Liver (tissue), 9 donors: ENCODE results near the gene ARMC12. TPM values are rescaled to one million over a fixed set of nuclear protein-coding genes. Genes with fewer than 3 reads are reported as not detected.
"Not testable (repeated sequence)": the region's sequence is repeated elsewhere in the genome, so short reads cannot be mapped to it uniquely, and the experiment has no call there.

ENCODE experiments used
- DNase-seq: peaks from one replicate; pipeline ENCODE4 v3.0.0-alpha.2; 2017; ENCODE audit warnings: low spot score
- H3K27ac ChIP-seq, 2 donors: one replicate each; pipeline ENCODE4 v1.7.0; 2013; ENCODE audit warnings: inconsistent platforms in 2 of 2, low read length in 2 of 2, control low read depth in 1 of 2, low read depth in 1 of 2, mild to moderate bottlenecking in 1 of 2
- H3K27me3 ChIP-seq, 4 donors: one replicate each; pipeline versions ENCODE4 v1.6.1 to v1.7.0; 2013; ENCODE audit warnings: low read length in 3 of 4, inconsistent platforms in 1 of 4, mild to moderate bottlenecking in 1 of 4, moderate library complexity in 1 of 4; ENCODE audit not compliant: control insufficient read depth in 4 of 4, insufficient read depth in 4 of 4
- H3K36me3 ChIP-seq, 4 donors: one replicate each; pipeline versions ENCODE4 v1.6.1 to v1.7.0; 2013; ENCODE audit warnings: low read length in 3 of 4, mild to moderate bottlenecking in 3 of 4, low read depth in 1 of 4, moderate library complexity in 1 of 4; ENCODE audit not compliant: control insufficient read depth in 4 of 4, insufficient read depth in 3 of 4
- H3K4me1 ChIP-seq, 4 donors: one replicate each; pipeline versions ENCODE4 v1.6.1 to v1.7.0; 2013; ENCODE audit warnings: low read length in 3 of 4, mild to moderate bottlenecking in 3 of 4, moderate library complexity in 1 of 4; ENCODE audit not compliant: control insufficient read depth in 4 of 4, insufficient read depth in 4 of 4
- H3K4me3 ChIP-seq, 3 donors: one replicate each; pipeline versions ENCODE4 v1.6.1 to v1.7.0; 2013; ENCODE audit warnings: low read length in 3 of 3, control low read depth in 1 of 3, low read depth in 1 of 3, mild to moderate bottlenecking in 1 of 3
- H3K9ac ChIP-seq, 2 donors: one replicate each; pipeline ENCODE4 v1.7.0; 2013; ENCODE audit warnings: low read length in 2 of 2, mild to moderate bottlenecking in 2 of 2, moderate library complexity in 2 of 2, control low read depth in 1 of 2, low read depth in 1 of 2
- H3K9me3 ChIP-seq, 4 donors: one replicate each; pipeline versions ENCODE4 v1.6.1 to v1.7.0; 2013; ENCODE audit warnings: low read length in 3 of 4; ENCODE audit not compliant: control insufficient read depth in 4 of 4
- ATF3 ChIP-seq: IDR thresholded peaks from 2 replicates; pipeline ENCODE4 v1.6.1; 2016; ENCODE audit warnings: antibody characterized with exemption
- CTCF ChIP-seq: fragments of 150-350 bp; IDR thresholded peaks from 2 replicates; pipeline ENCODE4 v1.5.1; 2017; ENCODE audit warnings: improper control_type of control experiment, low read depth, low read length; ENCODE audit not compliant: missing input control
- EGR1 ChIP-seq, 2 donors: IDR thresholded peaks; 2 replicates each; pipeline ENCODE4 v1.6.1; 2016 to 2018; ENCODE audit warnings: antibody characterized with exemption in 2 of 2, low read depth in 2 of 2
- FOXA1 ChIP-seq: IDR thresholded peaks from 2 replicates; pipeline ENCODE4 v1.6.1; 2016; ENCODE audit warnings: antibody characterized with exemption
- FOXA2 ChIP-seq: IDR thresholded peaks from 2 replicates; pipeline ENCODE4 v1.6.1; 2016; ENCODE audit warnings: antibody characterized with exemption
- GABPA ChIP-seq, 2 donors: IDR thresholded peaks in 1 of 2; conservative IDR thresholded peaks in 1 of 2; 2 replicates each; pipeline ENCODE4 v1.6.1; 2016; ENCODE audit warnings: antibody characterized with exemption in 2 of 2, mild to moderate bottlenecking in 1 of 2, moderate library complexity in 1 of 2
- HNF4A ChIP-seq, 2 donors: conservative IDR thresholded peaks; 2 replicates each; pipeline ENCODE4 v1.6.1; 2016; ENCODE audit warnings: antibody characterized with exemption in 2 of 2, mild to moderate bottlenecking in 2 of 2
- HNF4G ChIP-seq: IDR thresholded peaks from 2 replicates; pipeline ENCODE4 v1.6.1; 2016; ENCODE audit warnings: antibody characterized with exemption
- JUND ChIP-seq, 2 donors: IDR thresholded peaks; 2 replicates each; pipeline ENCODE4 v1.6.1; 2016; ENCODE audit warnings: antibody characterized with exemption in 2 of 2
- MAX ChIP-seq: IDR thresholded peaks from 2 replicates; pipeline ENCODE4 v1.6.1; 2016; ENCODE audit warnings: antibody characterized with exemption
- NR2F2 ChIP-seq: IDR thresholded peaks from 2 replicates; pipeline ENCODE4 v1.6.1; 2016; ENCODE audit warnings: antibody characterized with exemption
- RAD21 ChIP-seq, 2 donors: IDR thresholded peaks; 2 replicates each; pipeline ENCODE4 v1.6.1; 2016; ENCODE audit warnings: antibody characterized with exemption in 2 of 2, mild to moderate bottlenecking in 2 of 2
- REST ChIP-seq: IDR thresholded peaks from 2 replicates; pipeline ENCODE4 v1.6.1; 2016; ENCODE audit warnings: antibody characterized with exemption, mild to moderate bottlenecking
- RXRA ChIP-seq, 2 donors: IDR thresholded peaks; 2 replicates each; pipeline ENCODE4 v1.6.1; 2017 to 2018; ENCODE audit warnings: antibody characterized with exemption in 2 of 2, mild to moderate bottlenecking in 1 of 2
- SP1 ChIP-seq: IDR thresholded peaks from 2 replicates; pipeline ENCODE4 v1.6.1; 2018; ENCODE audit warnings: antibody characterized with exemption, mild to moderate bottlenecking
- TAF1 ChIP-seq: conservative IDR thresholded peaks from 2 replicates; pipeline ENCODE4 v1.6.1; 2016; ENCODE audit warnings: antibody characterized with exemption, mild to moderate bottlenecking
- YY1 ChIP-seq: IDR thresholded peaks from 2 replicates; pipeline ENCODE4 v1.6.1; 2016; ENCODE audit warnings: antibody characterized with exemption, mild to moderate bottlenecking
- ZBTB33 ChIP-seq: IDR thresholded peaks from 2 replicates; pipeline ENCODE4 v1.6.1; 2016; ENCODE audit warnings: antibody characterized with exemption
- WGBS: extraction: QIAGEN DNeasy Blood & Tissue Kit; methylation state at CpG from one replicate; pipeline ENCODE4 v1.1.7; 2013; 5-methylcytosine and 5-hydroxymethylcytosine counted together
- polyA plus RNA-seq, 2 donors: library from polyadenylated mRNA; stranded (reverse) in 1 of 2; unstranded in 1 of 2; fragments of 200-250 nt in 1 of 2; fragments of >200 nt in 1 of 2; fragmentation: Nextera tagmentation in 1 of 2; extraction: Ambion mirVana in 1 of 2; gene quantifications; one replicate each; pipeline versions ENCODE4 v1.2.1 to v1.2.3, GENCODE V29; 2013 to 2015
- total RNA-seq, 2 donors: library from RNA; depleted of rRNA; stranded (reverse); fragments of >200 nt; gene quantifications; one replicate each; pipeline ENCODE4 v1.2.3, GENCODE V29; 2014
- donor health status: healthy.
- donor health status: healthy.
- donor health status: healthy.
- donor health status: healthy.
- donor health status: healthy.

The ARMC12 gene
- total and polyA plus RNA-seq, 4 donors: 0.42 to 0.64 (median 0.43) TPM; not detected in 1

- Histone ChIP-seq H3K27ac (no peak overlapping the region), H3K9me3 (no peaks in the 10 kb centered on the region), H3K4me1 (peaks cover 0 to 11% (median 8%) of the 10 kb centered on the region in 4 donors), H3K27me3 (no peaks in the 10 kb centered on the region), H3K4me3 (no peak overlapping the region), H3K36me3 (no peaks in the 10 kb centered on the region), H3K9ac (no peak overlapping the region)
- TF ChIP-seq YY1 (no peak), RAD21 (IDR thresholded peaks at IDR 0.05) (no peak), HNF4G (no peak), HNF4A (conservative IDR thresholded peaks at IDR 0.05) (no peak), JUND (IDR thresholded peaks at IDR 0.05) (no peak), RXRA (IDR thresholded peaks at IDR 0.05) (no peak), NR2F2 (no peak), ATF3 (no peak), MAX (no peak), SP1 (no peak), TAF1 (no peak), FOXA1 (no peak), EGR1 (IDR thresholded peaks at IDR 0.05; ENCODE audit: low read depth in 2 of 2) (no peak), GABPA (IDR thresholded peaks at IDR 0.05 in 1 of 2, conservative IDR thresholded peaks at IDR 0.05 in 1 of 2) (no peak)
- no peak for DNase-seq
- 91% methylated on average over 2 of the region's 2 CpGs for WGBS
Measured at GRCh38 chr6:35694462-35694861, 42.4 kb upstream of the ARMC12 start.

GRCh38 chr6:35698430-35698829 lies 38.4 kb upstream of the ARMC12 start:
- 93% methylated on average over 7 of the region's 7 CpGs for WGBS
- not testable (repeated sequence) for DNase-seq, H3K27me3 ChIP-seq, H3K27ac ChIP-seq, H3K4me1 ChIP-seq, H3K9ac ChIP-seq, H3K36me3 ChIP-seq, H3K9me3 ChIP-seq, H3K4me3 ChIP-seq

- DNase-seq: no peak
- no peaks in the 10 kb centered on the region for H3K27me3 ChIP-seq
- H3K36me3 ChIP-seq: peaks cover 0 to 2% (median 0%) of the 10 kb centered on the region in 4 donors
- no peak overlapping the region for H3K9ac ChIP-seq
- no peaks in the 10 kb centered on the region for H3K9me3 ChIP-seq
- TF ChIP-seq GABPA (IDR thresholded peaks at IDR 0.05 in 1 of 2, conservative IDR thresholded peaks at IDR 0.05 in 1 of 2) (no peak), SP1 (no peak), ZBTB33 (no peak), ATF3 (no peak), FOXA2 (no peak), MAX (no peak), TAF1 (no peak), FOXA1 (no peak), REST (no peak), EGR1 (IDR thresholded peaks at IDR 0.05; ENCODE audit: low read depth in 2 of 2) (no peak), HNF4G (no peak), RXRA (IDR thresholded peaks at IDR 0.05) (no peak), HNF4A (conservative IDR thresholded peaks at IDR 0.05) (no peak), RAD21 (IDR thresholded peaks at IDR 0.05) (no peak), NR2F2 (no peak), YY1 (no peak), CTCF (no peak), JUND (IDR thresholded peaks at IDR 0.05) (no peak)
- H3K4me1 ChIP-seq: no peaks in the 10 kb centered on the region
- no peak overlapping the region for H3K27ac ChIP-seq
- WGBS: 91% methylated on average over 3 of the region's 3 CpGs
- no peak overlapping the region for H3K4me3 ChIP-seq
Measured at GRCh38 chr6:35698858-35699257, 38.0 kb upstream of the ARMC12 start.
